ENCODE results near the gene LCAT. TPM values are rescaled to one million over a fixed set of nuclear protein-coding genes. Genes with fewer than 3 reads are reported as not detected.
A peak's percentile ranks its signal among the peaks of the same experiment; 100 is the strongest.

LCAT gene
- total and polyA plus RNA-seq, 2 donors (not counting 1 experiment from before 2014, with no cell fraction given) = 7.6 to 16.3 TPM

DNA sequence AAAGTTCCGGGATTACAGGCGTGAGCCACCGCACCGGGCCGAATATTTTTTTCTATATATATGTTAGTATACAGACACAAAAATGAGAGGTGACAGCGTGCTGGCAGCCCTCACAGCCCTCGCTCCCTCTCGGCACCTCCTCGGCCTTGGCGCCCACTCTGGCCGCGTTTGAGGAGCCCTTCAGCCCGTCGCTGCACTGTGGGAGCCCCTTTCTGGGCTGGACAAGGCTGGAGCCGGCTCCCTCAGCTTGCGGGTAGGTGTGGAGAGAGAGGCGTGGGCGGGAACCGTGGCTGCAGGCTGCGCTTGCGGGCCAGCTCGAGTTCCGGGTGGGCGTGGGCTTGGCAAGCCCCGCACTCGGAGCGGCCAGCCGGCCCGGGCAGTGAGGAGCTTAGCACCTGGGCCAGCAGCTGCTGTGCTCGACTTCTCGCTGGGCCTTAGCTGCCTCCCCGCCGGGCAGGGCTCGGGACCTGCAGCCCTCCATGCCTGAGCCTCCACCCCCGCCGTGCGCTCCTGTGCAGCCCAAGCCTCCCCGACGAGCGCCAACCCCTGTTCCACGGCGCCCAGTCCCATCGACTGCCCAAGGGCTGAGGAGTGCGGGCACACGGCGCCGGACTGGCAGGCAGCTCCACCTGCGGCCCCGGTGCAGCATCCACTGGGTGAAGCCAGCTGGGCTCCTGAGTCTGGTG lies 38.2 kb upstream of the LCAT start:
- H3K4me2 ChIP-seq (replicated peaks; ENCODE audit: low read depth, low read length, poor library complexity, severe bottlenecking) = no peak overlapping the region
- peaks cover 5% of the 10 kb centered on the region for H3K79me2 ChIP-seq (ENCODE audit: control insufficient read depth, insufficient read depth, low read length)
- H3K4me3 Mint-ChIP-seq = no peak overlapping the region
- DNase-seq = no peak
- H3K4me1 ChIP-seq (ENCODE audit: control insufficient read depth in 2 of 2, insufficient read depth in 2 of 2, low read length in 2 of 2) = peaks cover 19 to 31% of the 10 kb centered on the region in 2 donors
- no peak overlapping the region for H3K27ac ChIP-seq (ENCODE audit: low read length in 2 of 2)
- H3K27me3 Mint-ChIP-seq = no peaks in the 10 kb centered on the region
- POLR2A ChIA-PET = no interaction called here
- H3K27me3 ChIP-seq (replicated peaks in 1 of 4; ENCODE audit: control extremely low read depth in 1 of 4, control insufficient read depth in 3 of 4, insufficient read depth in 4 of 4, low read length in 3 of 4) = peaks cover 0 to 3% (median 0%) of the 10 kb centered on the region in 4 experiments
- H3K9me3 ChIP-seq (ENCODE audit: control extremely low read depth in 1 of 3, control insufficient read depth in 2 of 3, insufficient read depth in 1 of 3, low read length in 2 of 3) = no peaks in the 10 kb centered on the region
- no peak for ATAC-seq (ENCODE audit: low read depth)
- H3K4me1 Mint-ChIP-seq = peaks cover 24% of the 10 kb centered on the region
- intact Hi-C loops (cut with micrococcal nuclease) = no loop called here
- no peaks in the 10 kb centered on the region for H4K20me1 ChIP-seq (ENCODE audit: control insufficient read depth, insufficient read depth, low read length, poor library complexity, severe bottlenecking)
- no peaks in the 10 kb centered on the region for H3K36me3 ChIP-seq (replicated peaks in 1 of 2; ENCODE audit: control extremely low read depth in 1 of 2, control insufficient read depth in 1 of 2, extremely low read depth in 1 of 2, insufficient read depth in 2 of 2, low read length in 1 of 2)
- CTCF ChIA-PET = interaction anchor here (1.2 to 28.7 kb wide), 2 partner anchors 17 to 60 kb away, joined by 3 to 320 read pairs; no protein-coding TSS in a partner anchor
- TF ChIP-seq, protein P1, sequence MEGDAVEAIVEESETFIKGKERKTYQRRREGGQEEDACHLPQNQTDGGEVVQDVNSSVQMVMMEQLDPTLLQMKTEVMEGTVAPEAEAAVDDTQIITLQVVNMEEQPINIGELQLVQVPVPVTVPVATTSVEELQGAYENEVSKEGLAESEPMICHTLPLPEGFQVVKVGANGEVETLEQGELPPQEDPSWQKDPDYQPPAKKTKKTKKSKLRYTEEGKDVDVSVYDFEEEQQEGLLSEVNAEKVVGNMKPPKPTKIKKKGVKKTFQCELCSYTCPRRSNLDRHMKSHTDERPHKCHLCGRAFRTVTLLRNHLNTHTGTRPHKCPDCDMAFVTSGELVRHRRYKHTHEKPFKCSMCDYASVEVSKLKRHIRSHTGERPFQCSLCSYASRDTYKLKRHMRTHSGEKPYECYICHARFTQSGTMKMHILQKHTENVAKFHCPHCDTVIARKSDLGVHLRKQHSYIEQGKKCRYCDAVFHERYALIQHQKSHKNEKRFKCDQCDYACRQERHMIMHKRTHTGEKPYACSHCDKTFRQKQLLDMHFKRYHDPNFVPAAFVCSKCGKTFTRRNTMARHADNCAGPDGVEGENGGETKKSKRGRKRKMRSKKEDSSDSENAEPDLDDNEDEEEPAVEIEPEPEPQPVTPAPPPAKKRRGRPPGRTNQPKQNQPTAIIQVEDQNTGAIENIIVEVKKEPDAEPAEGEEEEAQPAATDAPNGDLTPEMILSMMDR (IDR thresholded peaks at IDR 0.05) = no peak
- no peak for TF ChIP-seq EZH2 (IDR thresholded peaks at IDR 0.05; ENCODE audit: borderline replicate concordance, insufficient read depth, low read depth, low read length, poor library complexity, severe bottlenecking)
- no peak overlapping the region for H3K4me3 ChIP-seq (ENCODE audit: control extremely low read depth in 1 of 5, extremely low read depth in 1 of 5, insufficient read depth in 1 of 5, low read depth in 2 of 5, low read length in 4 of 5)
- H3K27ac Mint-ChIP-seq = no peak overlapping the region
- no peak overlapping the region for H3K9ac ChIP-seq (ENCODE audit: low read length)
- H3K9me3 Mint-ChIP-seq (ENCODE audit: insufficient read depth) = no peaks in the 10 kb centered on the region
- 98% methylated on average over 42 of the region's 49 CpGs for WGBS (ENCODE audit: insufficient coverage)
- no peak overlapping the region for H2AFZ ChIP-seq (ENCODE audit: insufficient read depth, low read depth, low read length, poor library complexity, severe bottlenecking)

DNA sequence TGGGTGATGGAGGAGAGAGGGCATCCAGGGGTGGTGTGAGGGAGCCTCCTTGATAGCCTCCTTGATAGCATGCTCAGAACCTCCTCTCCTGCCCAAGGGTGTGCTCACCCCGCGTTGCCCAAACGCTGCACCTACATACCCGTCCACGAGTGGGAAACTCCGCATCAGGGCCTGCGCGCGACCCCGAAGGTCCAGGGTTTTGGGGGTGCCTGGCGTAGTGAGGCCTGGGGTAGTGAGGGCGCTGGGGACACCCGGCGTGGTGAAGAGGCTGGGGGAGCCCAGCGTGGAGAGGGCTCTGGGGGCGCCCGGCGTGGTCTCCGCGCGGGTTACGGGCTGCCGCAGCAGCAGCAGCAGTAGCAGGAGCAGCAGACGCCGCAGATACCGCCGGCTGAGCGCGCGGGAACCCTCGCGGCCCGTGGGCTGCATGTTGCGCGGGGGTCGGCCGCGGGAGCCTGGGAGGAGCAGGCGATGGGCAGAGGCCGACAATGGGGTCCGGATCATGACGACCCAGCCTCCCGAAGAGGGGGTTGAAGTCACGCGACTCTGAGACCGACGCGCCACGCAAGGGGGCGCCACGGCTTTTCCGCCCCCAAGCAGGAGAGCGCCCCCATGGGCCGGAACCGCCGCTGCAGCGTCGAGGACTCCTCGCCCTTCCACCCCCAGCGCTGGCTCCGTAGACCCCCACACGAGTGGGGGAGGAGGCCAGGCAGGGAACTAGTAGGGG lies 36.2 kb upstream of the LCAT start, which contains the start of gene DPEP3:
Gene DPEP3 (minus strand): TSS at position 545 of the 724 bp plus-strand sequence. CDS start 119 bp downstream, at position 426.
- Histone ChIP-seq H3K4me2 (replicated peaks; ENCODE audit: low read depth, low read length, poor library complexity, severe bottlenecking) (peak within 1 kb of the TSS; percentile 29), H4K20me1 (ENCODE audit: control insufficient read depth, insufficient read depth, low read length, poor library complexity, severe bottlenecking) (no peaks in the 10 kb centered on the region), H3K9me3 (ENCODE audit: control extremely low read depth in 1 of 3, control insufficient read depth in 2 of 3, insufficient read depth in 1 of 3, low read length in 2 of 3) (no peaks in the 10 kb centered on the region), H3K27me3 (replicated peaks in 1 of 4; ENCODE audit: control extremely low read depth in 1 of 4, control insufficient read depth in 3 of 4, insufficient read depth in 4 of 4, low read length in 3 of 4) (peaks cover 0 to 3% (median 0%) of the 10 kb centered on the region in 4 experiments), H3K27ac (ENCODE audit: low read length in 2 of 2) (no peak within 1 kb of the TSS), H3K79me2 (ENCODE audit: control insufficient read depth, insufficient read depth, low read length) (peaks cover 4% of the 10 kb centered on the region), H3K9ac (ENCODE audit: low read length) (no peak within 1 kb of the TSS), H3K4me3 (ENCODE audit: control extremely low read depth in 1 of 5, extremely low read depth in 1 of 5, insufficient read depth in 1 of 5, low read depth in 2 of 5, low read length in 4 of 5) (no peak within 1 kb of the TSS), H3K36me3 (replicated peaks in 1 of 2; ENCODE audit: control extremely low read depth in 1 of 2, control insufficient read depth in 1 of 2, extremely low read depth in 1 of 2, insufficient read depth in 2 of 2, low read length in 1 of 2) (no peaks in the 10 kb centered on the region), H2AFZ (ENCODE audit: insufficient read depth, low read depth, low read length, poor library complexity, severe bottlenecking) (no peak within 1 kb of the TSS), H3K4me1 (ENCODE audit: control insufficient read depth in 2 of 2, insufficient read depth in 2 of 2, low read length in 2 of 2) (peaks cover 19 to 30% of the 10 kb centered on the region in 2 donors)
- no peaks in the 10 kb centered on the region for H3K27me3 Mint-ChIP-seq
- peaks cover 26% of the 10 kb centered on the region for H3K4me1 Mint-ChIP-seq
- CTCF ChIA-PET = interaction anchor here (28.7 kb wide), 1 partner anchor 62 kb away, joined by 320 read pairs; no protein-coding TSS in a partner anchor
- TF ChIP-seq EZH2 (IDR thresholded peaks at IDR 0.05; ENCODE audit: borderline replicate concordance, insufficient read depth, low read depth, low read length, poor library complexity, severe bottlenecking) = no peak
- TF ChIP-seq, protein P1 (IDR thresholded peaks at IDR 0.05) = no peak
- ATAC-seq (ENCODE audit: low read depth) = no peak
- H3K27ac Mint-ChIP-seq = no peak within 1 kb of the TSS
- intact Hi-C loops (cut with micrococcal nuclease) = no loop called here
- POLR2A ChIA-PET = no interaction called here
- WGBS (ENCODE audit: insufficient coverage) = 74% methylated on average over 62 of the region's 62 CpGs
- H3K4me3 Mint-ChIP-seq = no peak within 1 kb of the TSS
- no peaks in the 10 kb centered on the region for H3K9me3 Mint-ChIP-seq (ENCODE audit: insufficient read depth)
- DNase-seq = no peak

Data from B cell (primary cell).